Natural killer cell (primary cell): ENCODE results near the gene TACR1. TPM values are rescaled to one million over a fixed set of nuclear protein-coding genes. Genes with fewer than 3 reads are reported as not detected.

ENCODE experiments used
- ATAC-seq, 3 donors: fragments of 150-1000 bp in 2 of 3; fragments of 200-7000 bp in 1 of 3; cut with Tn5 transposase; 1 replicate in 1 of 3; 2 replicates in 2 of 3; pipeline ENCODE4 v1.10.0; 2021; ENCODE audit warnings: mild to moderate bottlenecking in 2 of 3, moderate library complexity in 2 of 3
- DNase-seq, 2 donors: peaks; one replicate each; pipeline versions ENCODE4 v3.0.0 to v3.0.0-alpha.2; 2013 to 2021; ENCODE audit warnings: mixed read lengths in 1 of 2
- H3K27ac ChIP-seq: one replicate; pipeline ENCODE4 v1.5.1; 2013; ENCODE audit warnings: mild to moderate bottlenecking, low read length
- H3K27me3 ChIP-seq: one replicate; pipeline ENCODE4 v1.6.1; 2013; ENCODE audit warnings: low read length; ENCODE audit not compliant: control insufficient read depth, insufficient read depth
- H3K36me3 ChIP-seq: one replicate; pipeline ENCODE4 v1.6.1; 2013; ENCODE audit warnings: low read length; ENCODE audit not compliant: control insufficient read depth, insufficient read depth
- H3K4me1 ChIP-seq: one replicate; pipeline ENCODE4 v1.6.1; 2013; ENCODE audit warnings: low read length; ENCODE audit not compliant: control insufficient read depth, insufficient read depth
- H3K4me3 ChIP-seq: one replicate; pipeline ENCODE4 v1.5.1; 2013; ENCODE audit warnings: low read length
- H3K9me3 ChIP-seq: one replicate; pipeline ENCODE4 v1.6.1; 2013; ENCODE audit warnings: low read length; ENCODE audit not compliant: control insufficient read depth, insufficient read depth
- H3K27ac Mint-ChIP-seq, 2 donors: one replicate each; pipeline ENCODE4 v1.8.0; 2022; ENCODE audit warnings: mild to moderate bottlenecking in 2 of 2, mixed read lengths in 2 of 2, moderate library complexity in 1 of 2
- H3K27me3 Mint-ChIP-seq, 2 donors: one replicate each; pipeline ENCODE4 v1.8.0; 2022; ENCODE audit warnings: low read depth in 2 of 2, mixed read lengths in 2 of 2
- H3K36me3 Mint-ChIP-seq: one replicate; pipeline ENCODE4 v1.8.0; 2022; ENCODE audit warnings: mixed read lengths
- H3K4me1 Mint-ChIP-seq, 2 donors: one replicate each; pipeline ENCODE4 v1.8.0; 2022; ENCODE audit warnings: mixed read lengths in 2 of 2
- H3K4me3 Mint-ChIP-seq: one replicate; pipeline ENCODE4 v1.8.0; 2022; ENCODE audit warnings: mild to moderate bottlenecking, moderate library complexity, mixed read lengths
- H3K9me3 Mint-ChIP-seq, 2 donors: one replicate each; pipeline ENCODE4 v1.8.0; 2022; ENCODE audit warnings: mixed read lengths in 2 of 2
- CTCF ChIP-seq: fragments of 200-600 bp; IDR thresholded peaks from one replicate; pipeline ENCODE4 v1.8.0; 2022; ENCODE audit warnings: antibody characterized with exemption
- WGBS: methylation state at CpG from one replicate; pipeline ENCODE4 v1.1.7; 2013; ENCODE audit warnings: missing lambda C conversion rate; ENCODE audit not compliant: insufficient coverage; 5-methylcytosine and 5-hydroxymethylcytosine counted together
- intact Hi-C: fragments of 100-400 bp; cut with micrococcal nuclease; formaldehyde crosslinking; loops from one replicate; pipeline ENCODE4 v1.14.2; 2022
- total RNA-seq, 4 donors: library from RNA; stranded (reverse); fragments of 120-200 nt in 1 of 4; gene quantifications; one replicate each; pipeline versions ENCODE4 v1.2.3 to v1.2.4, GENCODE V29; 2013 to 2022

The TACR1 gene
- total RNA-seq, 3 donors from 2014 or later (not counting 1 experiment from before 2014, with no cell fraction given), result not detected

- Histone ChIP-seq H3K27me3 (no peaks in the 10 kb centered on the region), H3K36me3 (no peaks in the 10 kb centered on the region), H3K27ac (no peak overlapping the region), H3K4me3 (no peak overlapping the region), H3K4me1 (no peaks in the 10 kb centered on the region), H3K9me3 (no peaks in the 10 kb centered on the region)
- DNase-seq (no peak), ATAC-seq (no peak)
- intact Hi-C loops, result no loop called here
- peaks cover 0 to 1% of the 10 kb centered on the region in 2 donors for H3K27me3 Mint-ChIP-seq
- no peaks in the 10 kb centered on the region for H3K36me3 Mint-ChIP-seq
- H3K4me1 Mint-ChIP-seq, result no peaks in the 10 kb centered on the region
- TF ChIP-seq CTCF, result no peak
- WGBS, result 96% methylated on average over 4 of the region's 4 CpGs
- no peaks in the 10 kb centered on the region for H3K9me3 Mint-ChIP-seq
- H3K27ac Mint-ChIP-seq, result no peak overlapping the region
- H3K4me3 Mint-ChIP-seq, result no peak overlapping the region
Measured at GRCh38 chr2:75007061-75007460, 192.3 kb downstream of the TACR1 start.

- DNase-seq (no peak), ATAC-seq (no peak)
- no peak for TF ChIP-seq CTCF
- no peak overlapping the region for H3K27ac Mint-ChIP-seq
- Histone ChIP-seq H3K4me1 (no peaks in the 10 kb centered on the region), H3K27me3 (no peaks in the 10 kb centered on the region), H3K4me3 (no peak overlapping the region), H3K27ac (no peak overlapping the region), H3K9me3 (no peaks in the 10 kb centered on the region), H3K36me3 (no peaks in the 10 kb centered on the region)
- no peaks in the 10 kb centered on the region for H3K27me3 Mint-ChIP-seq
- H3K4me3 Mint-ChIP-seq, result no peak overlapping the region
- H3K4me1 Mint-ChIP-seq, result no peaks in the 10 kb centered on the region
- no peaks in the 10 kb centered on the region for H3K36me3 Mint-ChIP-seq
- intact Hi-C loops, result no loop called here
- no peaks in the 10 kb centered on the region for H3K9me3 Mint-ChIP-seq
Measured at GRCh38 chr2:75006041-75006440, 193.3 kb downstream of the TACR1 start.

GRCh38 chr2:75003773-75004172 lies 195.5 kb downstream of the TACR1 start:
- no peaks in the 10 kb centered on the region for H3K27me3 Mint-ChIP-seq

More at GRCh38 chr2:75003773-75004172, 195.5 kb downstream of the TACR1 start:
- TF ChIP-seq CTCF, result no peak
- no peaks in the 10 kb centered on the region for H3K9me3 ChIP-seq
- no peaks in the 10 kb centered on the region for H3K4me1 ChIP-seq
- no peak overlapping the region for H3K27ac ChIP-seq
- H3K4me3 ChIP-seq, result no peak overlapping the region
- H3K4me1 Mint-ChIP-seq, result no peaks in the 10 kb centered on the region
- H3K36me3 Mint-ChIP-seq, result no peaks in the 10 kb centered on the region
- no peaks in the 10 kb centered on the region for H3K27me3 ChIP-seq
- 89% methylated on average over 2 of the region's 2 CpGs for WGBS
- ATAC-seq (no peak), DNase-seq (no peak)
- H3K36me3 ChIP-seq, result no peaks in the 10 kb centered on the region
- H3K9me3 Mint-ChIP-seq, result no peaks in the 10 kb centered on the region
- intact Hi-C loops, result no loop called here
- H3K4me3 Mint-ChIP-seq, result no peak overlapping the region
- H3K27ac Mint-ChIP-seq, result no peak overlapping the region
